Bladder microvascular endothelial cell (primary cell): ENCODE results near the gene GPX7. TPM values are rescaled to one million over a fixed set of nuclear protein-coding genes. Genes with fewer than 3 reads are reported as not detected.

Experiments used
- total RNA-seq: library from RNA; depleted of rRNA; stranded (reverse); fragments of >200 nt; gene quantifications from 2 replicates; pipeline ENCODE4 v1.2.3, GENCODE V29; 2014

GPX7 gene
- 7.0 and 15.4 TPM in 2 replicates for total RNA-seq

GRCh38 chr1:52601991-52602855, at the start of gene GPX7:
Gene GPX7 (plus strand): TSS chr1:52602371. CDS start chr1:52602410, 39 bp downstream.

DNA sequence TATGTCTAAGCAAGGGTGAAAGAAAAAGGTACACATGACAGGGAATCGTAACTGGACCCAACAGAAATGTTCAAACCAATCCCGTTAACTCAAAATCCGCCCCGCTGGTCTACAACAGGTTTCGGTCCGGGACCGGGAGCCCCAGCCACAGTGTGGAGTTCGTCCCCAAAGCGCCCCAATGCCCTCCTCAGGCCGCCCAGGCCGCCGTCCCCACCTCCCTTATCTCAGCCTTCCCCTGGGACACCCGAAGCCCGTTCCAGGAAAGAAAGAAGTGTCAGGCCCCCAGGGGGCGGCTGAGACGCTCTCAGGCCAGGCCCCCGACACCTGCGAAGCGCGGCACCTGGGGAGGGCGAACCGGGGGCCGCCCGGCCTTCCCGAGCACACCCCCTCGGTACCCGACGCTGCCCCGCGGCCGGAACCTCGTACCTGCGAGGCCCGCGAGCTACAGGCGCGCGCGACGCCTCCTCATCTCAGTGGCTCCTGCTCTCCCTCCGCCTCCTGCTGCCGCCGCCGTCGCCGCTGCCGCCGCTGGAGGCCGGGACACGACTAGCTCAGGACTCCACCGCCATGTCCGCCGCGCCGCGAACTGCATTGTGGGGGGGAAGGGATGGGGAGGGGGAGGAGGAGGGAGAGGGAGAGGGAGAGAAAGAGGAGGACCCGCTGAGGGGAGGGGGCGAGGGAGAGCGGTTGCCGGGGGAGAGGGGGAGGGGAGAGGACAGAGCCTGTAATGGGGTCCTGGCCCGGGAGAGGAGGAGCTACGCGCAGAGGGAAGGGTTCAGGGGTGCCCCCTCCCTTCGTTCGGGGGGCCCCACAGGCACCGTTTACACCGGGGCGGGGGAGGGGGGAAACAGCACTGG, 49.4 kb upstream of the GPX7 start, which contains the start of gene TUT4:
TUT4 (minus strand) TSS at position 588 of the 857 bp plus-strand sequence. CDS start 26,812 bp downstream, outside the sequence.

DNA sequence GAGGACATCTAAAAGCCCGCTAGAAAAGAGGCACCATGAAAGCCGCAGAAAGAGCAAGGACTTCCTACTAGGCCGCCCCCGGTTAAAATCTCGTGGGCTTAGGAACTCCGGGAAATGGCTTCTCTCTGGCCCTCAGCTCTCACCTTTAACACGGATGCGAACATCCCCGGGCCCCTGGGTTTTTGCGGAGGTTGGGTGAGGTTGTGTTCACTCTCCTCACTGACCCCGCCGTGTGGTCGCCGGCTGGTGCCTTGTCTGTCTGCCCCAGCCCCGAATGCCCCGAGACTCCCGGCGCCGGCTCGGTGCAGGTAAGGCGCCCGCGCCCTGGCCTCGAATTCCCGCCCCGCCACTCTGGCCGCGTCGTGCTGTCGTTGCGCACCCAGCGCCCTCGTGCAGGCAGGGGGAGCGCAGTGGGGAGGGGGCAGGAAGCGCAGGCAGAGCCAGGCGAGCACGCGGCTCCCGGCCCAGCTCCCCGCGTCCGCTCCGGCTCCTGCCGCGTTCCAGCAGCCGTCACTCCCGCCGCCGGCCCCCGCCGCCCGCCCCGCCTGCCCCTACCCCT, 30.6 kb downstream of the GPX7 start, which contains the start of gene SHISAL2A:
SHISAL2A (plus strand) TSS at position 437 of the 559 bp plus-strand sequence. CDS start 326 bp downstream, outside the sequence.

Other genes starting within 250 kb of the GPX7 start
- gene CC2D1B, start 236.2 kb upstream of the GPX7 start, total RNA-seq = 19.9 and 22.8 TPM in 2 replicates
- 4.8 and 5.3 TPM in 2 replicates for gene ORC1, start 197.9 kb upstream of the GPX7 start, total RNA-seq
- gene PRPF38A, start 197.8 kb upstream of the GPX7 start, total RNA-seq = 6.6 and 15.9 TPM in 2 replicates
- gene TUT4, start 49.3 kb upstream of the GPX7 start, total RNA-seq = 10.4 and 34.2 TPM in 2 replicates
- not detected in 2 replicates for gene SHISAL2A, start 30.8 kb downstream of the GPX7 start, total RNA-seq
- gene COA7, start 96.0 kb downstream of the GPX7 start, total RNA-seq = 7.3 and 13.3 TPM in 2 replicates
- 18.0 and 29.2 TPM in 2 replicates for gene ZYG11B, start 124.1 kb downstream of the GPX7 start, total RNA-seq
- gene ZYG11A, start 240.4 kb downstream of the GPX7 start, total RNA-seq = 0.16 and 0.31 TPM in 2 replicates